NT2/D1 (cell line): Measurements from ENCODE around the gene ARVCF.

Source experiments
- DNase-seq: peaks from one replicate; pipeline ENCODE4 v3.0.0-alpha.2; 2011; ENCODE audit warnings: low read depth, low spot score
- H3K27me3 ChIP-seq: 2 replicates; pipeline ENCODE4 v1.6.0; 2011; ENCODE audit warnings: mild to moderate bottlenecking; ENCODE audit not compliant: insufficient read length, insufficient read depth
- H3K36me3 ChIP-seq: 2 replicates; pipeline ENCODE4 v1.6.1; 2011; ENCODE audit warnings: mild to moderate bottlenecking, low read length, mixed read lengths; ENCODE audit not compliant: insufficient read depth, insufficient read length
- H3K4me1 ChIP-seq: 2 replicates; pipeline ENCODE4 v1.5.1; 2011; ENCODE audit not compliant: insufficient read depth, insufficient read length
- H3K4me3 ChIP-seq: 2 replicates; pipeline ENCODE4 v1.5.1; 2011; ENCODE audit warnings: low read depth; ENCODE audit not compliant: insufficient read length
- H3K9ac ChIP-seq: 2 replicates; pipeline ENCODE4 v1.6.0; 2011; ENCODE audit warnings: low read depth; ENCODE audit not compliant: insufficient read length
- H3K9me3 ChIP-seq: 2 replicates; pipeline ENCODE4 v1.5.1; 2011; ENCODE audit warnings: mild to moderate bottlenecking, low read length; ENCODE audit not compliant: insufficient read depth
- SUZ12 ChIP-seq: IDR thresholded peaks from 2 replicates; pipeline ENCODE4 v1.6.1; 2011; ENCODE audit not compliant: insufficient read length, insufficient read depth; ENCODE audit errors: extremely low read depth
- YY1 ChIP-seq: IDR thresholded peaks from 2 replicates; pipeline ENCODE4 v1.6.1; 2011; ENCODE audit not compliant: insufficient read length, insufficient read depth
- ZNF274 ChIP-seq: IDR thresholded peaks from 2 replicates; pipeline ENCODE4 v1.6.1; 2011; ENCODE audit warnings: mild to moderate bottlenecking, low read depth, low read length

ARVCF gene

GRCh38 chr22:20010307-20011122 lies 6.1 kb downstream of the ARVCF start:
- Histone ChIP-seq H3K4me3 (no peak overlapping the region), H3K4me1 (peaks cover 16% of the 10 kb centered on the region), H3K36me3 (no peaks in the 10 kb centered on the region), H3K9me3 (no peaks in the 10 kb centered on the region), H3K27me3 (peaks cover 12% of the 10 kb centered on the region), H3K9ac (no peak overlapping the region)
- TF ChIP-seq YY1 (no peak), SUZ12 (no peak), ZNF274 (no peak)
- no peak for DNase-seq

GRCh38 chr22:20009582-20010306 lies 6.9 kb downstream of the ARVCF start:
- peaks cover 1% of the 10 kb centered on the region; the same call in 1 of the 2 replicates for H3K9me3 ChIP-seq
- H3K4me3 ChIP-seq = no peak overlapping the region
- no peak overlapping the region for H3K9ac ChIP-seq
- DNase-seq = no peak
- no peak for TF ChIP-seq ZNF274
- TF ChIP-seq YY1 = no peak
- no peak for TF ChIP-seq SUZ12
- peaks cover 13% of the 10 kb centered on the region for H3K4me1 ChIP-seq
- no peaks in the 10 kb centered on the region for H3K36me3 ChIP-seq
- peaks cover 4% of the 10 kb centered on the region for H3K27me3 ChIP-seq

- Histone ChIP-seq H3K4me3 (no peak overlapping the region), H3K27me3 (no peaks in the 10 kb centered on the region), H3K9me3 (peaks cover 8% of the 10 kb centered on the region), H3K36me3 (no peaks in the 10 kb centered on the region), H3K9ac (no peak overlapping the region), H3K4me1 (peaks cover 13% of the 10 kb centered on the region)
- TF ChIP-seq SUZ12 (no peak), ZNF274 (no peak), YY1 (no peak)
- DNase-seq = no peak
Observed at GRCh38 chr22:20009018-20009491, 7.6 kb downstream of the ARVCF start.

- no peaks in the 10 kb centered on the region for H3K36me3 ChIP-seq
- H3K9ac ChIP-seq = no peak overlapping the region
- no peaks in the 10 kb centered on the region for H3K27me3 ChIP-seq
- no peak overlapping the region for H3K4me3 ChIP-seq
- peaks cover 15% of the 10 kb centered on the region for H3K9me3 ChIP-seq
- TF ChIP-seq ZNF274 = no peak
- no peak for TF ChIP-seq YY1
- no peak for TF ChIP-seq SUZ12
- DNase-seq = no peak
- peaks cover 13% of the 10 kb centered on the region for H3K4me1 ChIP-seq
Observed at GRCh38 chr22:20008221-20008995, 8.2 kb downstream of the ARVCF start.

- DNase-seq = no peak
- peaks cover 20% of the 10 kb centered on the region for H3K9me3 ChIP-seq
- no peaks in the 10 kb centered on the region for H3K36me3 ChIP-seq
- H3K9ac ChIP-seq = no peak overlapping the region
- no peak overlapping the region for H3K4me3 ChIP-seq
- no peaks in the 10 kb centered on the region for H3K27me3 ChIP-seq
- no peak for TF ChIP-seq YY1
- peaks cover 19% of the 10 kb centered on the region for H3K4me1 ChIP-seq
Observed at GRCh38 chr22:20004464-20004863, 12.2 kb downstream of the ARVCF start.

- no peak overlapping the region for H3K4me3 ChIP-seq
- no peaks in the 10 kb centered on the region for H3K27me3 ChIP-seq
- H3K9ac ChIP-seq = no peak overlapping the region
- no peaks in the 10 kb centered on the region for H3K36me3 ChIP-seq
- DNase-seq = no peak
- peaks cover 23% of the 10 kb centered on the region for H3K4me1 ChIP-seq
- H3K9me3 ChIP-seq = peaks cover 20% of the 10 kb centered on the region
- TF ChIP-seq YY1 (no peak), SUZ12 (no peak), ZNF274 (no peak)
Observed at GRCh38 chr22:20003304-20003703, 13.3 kb downstream of the ARVCF start.

GRCh38 chr22:20002636-20003035 lies 14.0 kb downstream of the ARVCF start:
- no peak for DNase-seq
- no peak for TF ChIP-seq ZNF274
- TF ChIP-seq SUZ12 = no peak
- TF ChIP-seq YY1 = no peak
- H3K36me3 ChIP-seq = no peaks in the 10 kb centered on the region
- peaks cover 20% of the 10 kb centered on the region for H3K9me3 ChIP-seq
- H3K4me3 ChIP-seq = no peak overlapping the region
- peaks cover 25% of the 10 kb centered on the region for H3K4me1 ChIP-seq
- no peak overlapping the region for H3K9ac ChIP-seq
- H3K27me3 ChIP-seq = no peaks in the 10 kb centered on the region
